GM20000 (cell line): ENCODE data around the gene LCN1.
"Not testable (repeated sequence)": the region's sequence is repeated elsewhere in the genome, so short reads cannot be mapped to it uniquely, and the experiment has no call there.

Experiments used
- DNase-seq: peaks from one replicate; pipeline ENCODE4 v3.0.0; 2012; ENCODE audit warnings: low spot score
- TF ChIP-seq, protein P1 (sequence below): IDR thresholded peaks from 2 replicates; pipeline ENCODE4 v1.5.1; 2012; ENCODE audit warnings: mild to moderate bottlenecking, control low read depth; ENCODE audit errors: extremely low read depth, missing control alignments

Gene LCN1

DNA sequence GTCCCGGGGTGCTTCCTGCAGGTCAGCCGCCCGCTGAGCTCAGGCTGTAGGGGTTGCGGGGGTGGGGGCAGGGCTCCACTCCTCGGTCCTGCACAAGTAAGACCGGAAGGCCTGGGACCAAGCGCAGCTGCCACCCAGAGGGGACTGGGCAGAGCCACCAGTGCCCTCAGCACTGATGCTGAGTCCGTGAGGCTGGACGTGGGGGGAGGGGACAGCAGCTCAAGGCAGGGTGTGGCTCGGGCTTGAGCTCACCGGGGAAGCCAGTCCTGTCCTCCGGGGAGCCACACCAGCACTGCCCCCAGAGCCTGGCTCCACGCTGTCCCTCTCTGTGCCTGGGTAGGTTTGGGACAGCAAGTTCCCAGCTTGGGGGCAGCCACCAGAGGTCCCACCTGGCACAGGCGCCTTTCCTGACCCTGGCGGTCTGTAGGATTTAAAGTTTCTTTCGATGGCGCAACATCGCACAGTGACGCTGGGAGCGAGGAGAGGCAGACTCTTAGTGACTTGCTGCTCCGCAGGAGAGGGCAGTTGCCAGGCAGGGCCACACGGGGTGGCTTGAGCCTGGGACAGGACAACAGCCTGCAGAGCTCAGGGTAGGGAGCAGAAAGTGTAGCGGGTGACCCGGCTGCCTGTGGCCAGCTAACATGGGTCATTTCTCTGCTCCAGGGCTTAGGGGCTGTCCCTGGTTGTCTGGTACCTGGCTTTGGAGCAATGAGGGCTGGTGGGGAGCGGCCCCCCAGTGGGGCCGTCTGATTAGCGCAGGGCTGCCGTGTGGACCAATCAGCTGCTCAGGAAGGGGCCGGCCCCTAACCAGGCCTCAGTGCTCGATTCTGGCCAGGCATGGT, 5.7 kb downstream of the LCN1 start:
- DNase-seq, result no peak
- TF ChIP-seq, protein P1, sequence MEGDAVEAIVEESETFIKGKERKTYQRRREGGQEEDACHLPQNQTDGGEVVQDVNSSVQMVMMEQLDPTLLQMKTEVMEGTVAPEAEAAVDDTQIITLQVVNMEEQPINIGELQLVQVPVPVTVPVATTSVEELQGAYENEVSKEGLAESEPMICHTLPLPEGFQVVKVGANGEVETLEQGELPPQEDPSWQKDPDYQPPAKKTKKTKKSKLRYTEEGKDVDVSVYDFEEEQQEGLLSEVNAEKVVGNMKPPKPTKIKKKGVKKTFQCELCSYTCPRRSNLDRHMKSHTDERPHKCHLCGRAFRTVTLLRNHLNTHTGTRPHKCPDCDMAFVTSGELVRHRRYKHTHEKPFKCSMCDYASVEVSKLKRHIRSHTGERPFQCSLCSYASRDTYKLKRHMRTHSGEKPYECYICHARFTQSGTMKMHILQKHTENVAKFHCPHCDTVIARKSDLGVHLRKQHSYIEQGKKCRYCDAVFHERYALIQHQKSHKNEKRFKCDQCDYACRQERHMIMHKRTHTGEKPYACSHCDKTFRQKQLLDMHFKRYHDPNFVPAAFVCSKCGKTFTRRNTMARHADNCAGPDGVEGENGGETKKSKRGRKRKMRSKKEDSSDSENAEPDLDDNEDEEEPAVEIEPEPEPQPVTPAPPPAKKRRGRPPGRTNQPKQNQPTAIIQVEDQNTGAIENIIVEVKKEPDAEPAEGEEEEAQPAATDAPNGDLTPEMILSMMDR, result no peak

DNA sequence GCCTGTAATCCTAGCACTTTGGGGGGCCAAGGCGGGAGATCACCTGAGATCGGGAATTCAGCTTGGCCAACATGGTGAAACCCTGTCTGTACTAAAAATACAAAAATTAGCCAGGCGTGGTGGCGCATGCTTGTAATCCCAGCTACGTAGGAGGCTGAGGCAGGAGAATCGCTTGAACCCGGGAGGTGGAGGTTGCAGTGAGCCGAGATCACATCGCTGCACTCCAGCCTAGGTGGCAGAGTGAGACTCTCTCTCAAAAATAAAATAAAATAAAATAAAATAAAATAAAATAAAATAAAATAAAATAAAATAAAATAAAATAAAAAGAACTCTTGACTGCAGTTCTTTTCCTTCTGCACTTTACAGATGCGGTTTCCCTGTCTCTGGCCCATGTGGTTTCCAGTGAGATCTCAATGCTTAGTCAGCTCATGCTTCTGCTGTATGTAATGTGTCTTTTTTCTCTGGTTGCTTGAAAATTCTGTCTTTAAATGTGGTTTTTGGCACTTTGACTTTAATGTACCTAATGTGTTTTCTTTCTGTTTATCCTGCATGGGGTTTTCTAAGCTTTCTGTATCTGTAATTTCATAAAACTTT, 7.7 kb downstream of the LCN1 start:
- not testable (repeated sequence) for DNase-seq

DNA sequence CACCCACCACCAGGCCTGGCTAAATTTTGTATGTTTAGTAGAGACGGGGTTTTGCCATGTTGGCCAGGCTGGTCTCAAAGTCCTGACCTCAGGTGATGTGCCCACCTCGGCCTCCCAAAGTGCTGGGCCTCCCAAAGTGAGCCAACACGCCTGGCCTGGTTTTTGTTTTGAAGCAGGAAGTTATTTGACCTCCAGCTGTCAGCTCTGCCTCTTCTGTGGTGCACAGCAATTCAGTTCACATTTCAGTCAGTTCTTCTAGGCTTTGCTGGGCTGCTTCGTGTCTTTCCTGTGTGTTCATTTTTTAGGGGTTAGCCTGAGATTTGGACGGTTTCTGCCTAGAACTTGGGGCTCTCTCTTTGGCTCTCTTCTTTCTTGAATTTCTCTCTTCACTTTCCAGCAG, 8.9 kb downstream of the LCN1 start:
- no peak for DNase-seq
- TF ChIP-seq, protein P1, result no peak

DNA sequence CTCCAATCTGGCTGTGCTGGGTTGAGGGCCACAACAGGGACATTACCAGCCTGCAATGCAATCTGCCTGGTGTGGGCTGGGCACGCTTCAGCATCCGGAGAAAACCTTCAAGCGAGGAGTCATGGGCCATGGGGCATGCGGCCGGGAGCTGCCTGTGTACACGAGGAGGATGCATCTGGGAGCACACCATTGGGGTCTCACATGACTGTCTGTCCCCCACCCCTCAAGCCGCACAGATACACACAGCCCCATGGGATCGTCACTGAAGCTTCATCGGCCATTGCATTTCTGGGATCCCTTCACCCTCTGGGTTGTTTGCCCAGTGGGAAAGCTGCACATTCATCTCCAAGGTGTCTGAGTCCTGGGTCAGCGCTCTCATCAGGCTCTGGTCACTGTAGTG, 9.9 kb downstream of the LCN1 start:
- DNase-seq, result no peak
- TF ChIP-seq, protein P1, result no peak

DNA sequence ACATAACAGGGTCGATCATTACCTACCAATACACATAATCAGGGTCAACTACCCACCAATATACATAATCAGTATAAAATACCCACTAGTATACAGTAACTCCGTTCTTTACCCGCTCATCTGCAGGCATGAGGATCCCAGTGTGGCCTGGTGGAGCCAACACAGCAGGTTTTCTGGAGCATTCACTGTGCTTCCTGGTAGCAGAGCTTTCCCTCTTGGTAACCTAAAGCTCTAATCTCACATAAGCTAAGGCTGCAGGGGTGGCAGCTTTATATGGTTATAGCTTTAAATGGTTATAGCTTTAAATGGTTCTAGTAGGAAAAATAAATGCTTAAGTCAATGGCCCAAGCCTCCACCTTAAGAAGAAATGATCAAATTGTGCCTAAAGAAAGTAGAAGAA, 11.9 kb downstream of the LCN1 start:
- TF ChIP-seq, protein P1, result no peak
- DNase-seq, result no peak

DNA sequence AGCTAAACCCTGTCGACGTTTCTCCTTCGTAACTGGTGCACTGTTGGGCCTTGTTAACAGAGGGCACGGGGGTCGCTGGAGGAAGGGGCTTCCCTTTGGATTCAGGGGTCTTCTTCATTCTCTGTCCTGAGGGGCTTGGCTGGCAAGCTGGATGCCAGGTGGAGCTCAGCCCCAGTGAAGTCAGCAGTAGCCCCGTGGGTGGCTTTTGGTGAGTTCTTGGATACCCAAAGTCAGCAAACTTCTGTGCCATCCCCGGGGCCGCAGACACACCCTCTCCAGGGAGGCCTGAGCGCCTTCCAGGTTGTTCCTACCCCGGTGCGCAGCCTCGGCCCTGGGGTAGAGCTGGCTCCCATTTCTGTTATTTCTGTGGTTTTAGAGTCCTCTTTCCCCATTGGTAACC, 12.4 kb downstream of the LCN1 start:
- DNase-seq, result no peak
- TF ChIP-seq, protein P1, result no peak

DNA sequence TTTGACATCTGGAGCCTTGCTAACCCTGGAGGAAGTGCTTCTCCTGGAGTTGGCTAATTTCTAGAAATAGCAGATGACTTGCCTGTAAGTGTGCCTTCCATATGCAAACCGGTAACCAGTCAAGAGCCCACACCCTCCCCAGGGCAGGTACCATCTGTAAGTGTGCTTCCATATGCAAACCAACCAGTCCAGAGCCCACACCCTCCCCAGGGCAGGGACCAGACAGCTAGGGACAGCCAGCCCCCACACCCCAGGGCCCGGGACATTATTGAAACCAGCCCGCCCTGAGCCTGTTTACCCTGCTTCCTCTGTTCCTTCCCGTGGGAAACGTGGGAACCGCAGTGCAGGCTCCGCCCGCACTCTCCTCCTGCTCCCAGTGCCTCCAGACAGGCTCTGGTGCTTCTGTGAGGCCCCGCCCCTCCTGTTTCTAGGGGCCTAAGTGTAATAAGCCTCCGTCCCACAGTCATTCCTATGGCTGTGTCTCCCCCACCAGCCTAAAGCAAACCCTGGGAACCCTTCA, 13.0 kb downstream of the LCN1 start:
- DNase-seq, result not testable (repeated sequence)

DNA sequence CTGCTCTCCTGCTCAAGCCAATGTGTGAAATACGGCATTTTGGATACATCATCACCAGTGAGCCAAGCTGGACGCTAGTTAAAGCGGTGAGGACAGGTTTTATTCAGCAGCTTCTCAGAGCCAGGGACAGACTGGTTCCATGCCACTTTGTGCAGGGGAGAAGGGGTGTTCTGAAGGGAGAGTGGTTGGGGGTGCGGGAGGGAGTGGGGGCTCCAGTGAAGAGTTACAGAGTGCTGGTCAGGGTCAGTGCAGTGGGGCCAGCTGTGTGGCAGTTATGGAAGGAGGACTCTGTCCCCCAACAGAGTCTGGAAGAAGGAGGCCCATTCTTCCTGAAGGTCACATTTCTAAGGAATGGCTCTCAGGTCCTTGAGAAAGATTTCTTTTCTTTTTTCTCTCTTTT, 13.6 kb downstream of the LCN1 start:
- DNase-seq, result not testable (repeated sequence)

DNA sequence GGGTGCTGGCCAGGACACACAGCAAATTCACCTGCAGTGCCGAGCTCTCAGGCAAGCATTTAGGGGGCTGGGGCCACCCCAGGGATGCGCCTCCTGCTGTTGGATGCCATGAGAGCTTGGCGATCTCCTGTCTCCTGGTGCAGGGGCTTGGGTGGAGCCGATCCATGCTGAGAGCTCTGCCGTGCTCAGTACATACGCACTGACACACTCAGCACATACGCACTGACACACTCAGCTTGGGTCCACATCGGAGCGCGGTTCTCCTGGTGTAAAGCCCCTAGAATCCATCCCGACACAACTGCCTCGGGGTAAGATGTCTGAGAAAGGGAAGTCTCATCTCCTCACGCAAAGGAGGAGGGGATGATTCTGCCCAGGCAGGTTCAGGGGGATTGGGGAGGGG, 14.4 kb downstream of the LCN1 start:
- DNase-seq, result not testable (repeated sequence)
